CD1c-positive myeloid dendritic cell (primary cell): ENCODE measurements around the gene MPRIP.

ENCODE experiments used
- DNase-seq: peaks from one replicate; pipeline ENCODE4 v3.0.0-alpha.2; 2016; ENCODE audit errors: extremely low spot score

MPRIP gene

GRCh38 chr17:17107891-17108431, 65.7 kb downstream of the MPRIP start:
- DNase-seq: no peak

DNA sequence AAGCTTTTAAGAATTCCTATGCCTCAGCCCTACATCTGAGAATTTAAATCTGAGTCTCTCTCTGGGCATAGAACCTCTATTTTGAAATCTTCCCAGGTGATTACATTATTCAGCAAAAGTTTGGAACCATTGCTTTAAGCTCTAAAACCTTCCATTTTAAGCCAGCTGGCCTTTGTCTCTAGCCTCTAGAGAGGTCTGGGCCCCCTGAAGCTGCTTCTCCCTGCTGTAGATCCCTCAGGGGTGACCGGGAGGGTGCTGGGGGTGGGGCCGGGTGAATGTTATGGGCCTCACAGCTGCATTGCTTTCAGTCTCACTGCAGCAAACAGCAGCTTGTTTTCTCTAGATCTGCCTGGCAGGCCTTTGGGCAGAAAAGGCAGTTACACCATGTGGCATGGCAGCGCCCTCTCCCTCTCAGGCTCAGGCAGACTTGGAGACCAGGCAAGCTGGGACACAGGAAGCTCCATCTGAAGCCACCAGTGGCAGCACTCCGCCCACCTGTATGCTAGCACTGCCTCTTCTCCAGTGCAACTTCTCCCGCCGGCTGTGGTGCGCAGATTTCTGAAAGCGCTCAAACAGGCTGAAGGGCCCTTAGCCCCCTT, 66.3 kb downstream of the MPRIP start:
- DNase-seq: no peak

DNA sequence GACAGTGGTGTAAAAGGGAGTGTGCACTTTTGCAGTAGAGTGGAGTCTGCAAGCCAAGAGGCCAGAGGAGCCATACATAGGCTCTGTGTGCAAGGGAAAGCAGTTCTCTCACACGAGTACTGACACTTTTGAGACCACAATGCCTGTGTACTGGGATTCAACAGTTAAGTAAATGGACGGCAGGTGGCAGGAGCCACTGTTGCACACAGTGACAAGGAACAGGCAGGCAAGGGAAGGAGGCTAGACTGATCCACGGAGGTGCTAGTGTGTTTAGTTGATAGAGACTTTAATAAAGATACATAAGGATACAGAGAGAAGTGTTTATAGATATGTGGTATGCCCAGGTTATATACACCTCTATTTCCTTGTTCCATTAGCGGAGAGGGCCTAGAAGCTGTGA, 67.0 kb downstream of the MPRIP start:
- no peak for DNase-seq

DNA sequence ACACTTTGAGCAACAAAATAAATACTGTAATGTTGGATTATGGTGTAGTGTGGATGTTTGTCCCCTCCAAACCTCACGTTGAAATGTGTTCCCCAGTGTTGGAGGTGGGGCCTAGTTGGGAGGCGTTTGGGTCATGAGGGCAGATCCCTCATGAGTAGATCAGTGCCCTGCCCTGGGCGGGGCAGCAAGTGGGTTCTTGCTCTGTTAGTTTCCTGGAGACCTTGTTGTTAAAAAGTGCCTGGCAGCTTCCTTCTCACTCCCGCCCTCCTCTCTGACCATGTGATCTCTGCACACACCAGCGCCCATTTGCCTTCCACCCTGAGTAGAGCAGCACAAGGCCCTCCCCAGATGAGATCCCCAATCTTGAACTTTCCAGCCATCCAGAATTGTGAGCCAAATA, 67.7 kb downstream of the MPRIP start:
- no peak for DNase-seq

GRCh38 chr17:17110520-17110919, 68.3 kb downstream of the MPRIP start:
- DNase-seq: no peak

- DNase-seq: no peak
Measured at GRCh38 chr17:17111401-17112393, 69.4 kb downstream of the MPRIP start.

- DNase-seq: no peak
Measured at GRCh38 chr17:17112628-17113200, 70.5 kb downstream of the MPRIP start.

DNA sequence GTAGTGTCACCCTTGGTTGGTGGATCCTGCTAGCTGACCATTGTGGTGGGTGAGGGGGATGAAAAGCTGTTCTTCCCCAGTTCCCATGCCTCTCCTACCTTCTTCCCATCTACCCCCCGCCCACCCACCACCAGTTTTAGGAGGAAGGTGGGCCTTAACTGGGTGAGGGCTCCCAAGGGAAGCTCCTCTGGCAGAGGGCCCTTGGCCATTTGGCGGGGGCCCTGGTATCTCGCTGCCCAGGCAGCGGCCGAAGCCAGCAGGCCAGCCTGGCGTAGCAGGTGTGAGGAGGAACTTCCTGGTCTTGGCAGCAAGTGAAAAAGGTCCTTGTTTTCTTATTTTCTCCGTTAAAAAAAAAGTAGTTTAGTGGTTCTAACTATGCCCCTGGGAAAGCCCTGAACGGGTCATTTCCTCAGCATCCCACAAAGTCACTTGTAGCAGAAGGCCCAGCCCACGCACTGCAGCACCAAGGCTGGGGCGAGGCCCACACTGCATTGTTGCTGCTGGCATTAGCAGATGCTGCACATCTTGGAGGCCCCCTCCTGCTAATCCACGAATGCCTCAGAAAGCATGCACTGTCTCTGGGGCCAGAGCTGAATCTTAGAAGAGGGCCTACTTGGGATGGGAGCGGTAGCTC, 72.5 kb downstream of the MPRIP start:
- no peak for DNase-seq

GRCh38 chr17:17115620-17116019, 73.4 kb downstream of the MPRIP start:
- no peak for DNase-seq

- DNase-seq: no peak
Measured at GRCh38 chr17:17116406-17116805, 74.1 kb downstream of the MPRIP start.

DNA sequence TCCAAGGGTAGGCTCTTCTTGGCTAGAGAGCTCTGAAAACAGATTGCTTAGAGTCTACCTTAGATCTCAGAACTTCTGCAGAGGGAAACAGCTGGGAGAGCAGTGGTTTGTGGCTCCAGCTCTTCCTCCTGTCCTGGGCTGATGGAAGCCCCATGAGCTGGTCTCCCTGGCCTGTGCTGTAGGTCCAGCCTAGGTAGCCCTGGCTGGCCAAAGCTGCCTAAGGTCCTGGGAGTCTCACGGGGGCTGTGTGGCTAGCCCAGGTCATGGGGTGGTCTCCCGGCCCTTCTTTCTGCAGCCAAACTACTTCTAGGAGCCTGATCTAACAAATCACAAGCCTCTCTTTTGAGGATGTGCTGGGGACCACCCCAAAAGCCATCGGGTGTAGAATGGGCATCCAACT, 75.7 kb downstream of the MPRIP start:
- no peak for DNase-seq

GRCh38 chr17:17118399-17118798, 76.1 kb downstream of the MPRIP start:
- DNase-seq: no peak

GRCh38 chr17:17119106-17119505, 76.8 kb downstream of the MPRIP start:
- no peak for DNase-seq

DNA sequence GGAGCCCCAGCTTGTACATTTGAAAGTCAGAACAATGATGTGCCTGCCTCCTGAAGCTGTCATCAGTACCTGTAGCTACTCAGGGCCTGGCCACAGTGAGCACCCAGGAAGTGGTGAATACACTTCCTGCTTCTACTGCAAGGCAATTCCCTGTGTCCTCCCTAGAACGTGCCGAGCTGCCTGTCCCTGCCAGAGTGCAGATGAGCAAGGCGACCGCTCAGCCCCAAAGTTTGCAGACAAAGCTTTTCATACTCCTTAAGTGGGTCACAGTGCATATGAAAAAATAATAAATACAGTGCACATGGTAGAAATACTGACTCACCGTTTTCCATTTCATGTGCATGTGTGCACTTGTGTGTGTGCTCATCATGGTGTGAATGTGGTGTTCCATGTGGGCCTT, 77.3 kb downstream of the MPRIP start:
- DNase-seq: peak; percentile 8

GRCh38 chr17:17120294-17120693, 78.0 kb downstream of the MPRIP start:
- no peak for DNase-seq

DNA sequence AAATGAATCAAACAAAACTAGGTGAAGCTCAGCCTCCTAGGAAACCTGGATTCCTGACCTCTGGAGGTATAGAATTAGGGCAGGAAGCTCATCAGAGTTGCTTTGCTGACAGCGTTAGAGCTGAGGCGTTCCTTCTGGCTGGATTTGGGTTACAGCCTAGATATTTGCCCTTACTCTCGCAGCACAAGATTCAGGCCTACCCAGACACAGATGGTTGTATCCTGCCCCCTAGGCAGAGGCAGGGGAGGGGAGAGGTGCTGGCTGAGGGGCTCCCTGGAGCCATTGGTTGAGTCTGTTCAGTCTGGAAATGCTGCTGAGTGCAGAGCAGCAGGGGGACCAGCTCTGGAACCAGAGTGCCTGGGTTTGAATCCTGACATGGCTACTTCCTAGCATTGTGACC, 78.4 kb downstream of the MPRIP start:
- DNase-seq: no peak

GRCh38 chr17:17121162-17121561, 78.9 kb downstream of the MPRIP start:
- no peak for DNase-seq

DNA sequence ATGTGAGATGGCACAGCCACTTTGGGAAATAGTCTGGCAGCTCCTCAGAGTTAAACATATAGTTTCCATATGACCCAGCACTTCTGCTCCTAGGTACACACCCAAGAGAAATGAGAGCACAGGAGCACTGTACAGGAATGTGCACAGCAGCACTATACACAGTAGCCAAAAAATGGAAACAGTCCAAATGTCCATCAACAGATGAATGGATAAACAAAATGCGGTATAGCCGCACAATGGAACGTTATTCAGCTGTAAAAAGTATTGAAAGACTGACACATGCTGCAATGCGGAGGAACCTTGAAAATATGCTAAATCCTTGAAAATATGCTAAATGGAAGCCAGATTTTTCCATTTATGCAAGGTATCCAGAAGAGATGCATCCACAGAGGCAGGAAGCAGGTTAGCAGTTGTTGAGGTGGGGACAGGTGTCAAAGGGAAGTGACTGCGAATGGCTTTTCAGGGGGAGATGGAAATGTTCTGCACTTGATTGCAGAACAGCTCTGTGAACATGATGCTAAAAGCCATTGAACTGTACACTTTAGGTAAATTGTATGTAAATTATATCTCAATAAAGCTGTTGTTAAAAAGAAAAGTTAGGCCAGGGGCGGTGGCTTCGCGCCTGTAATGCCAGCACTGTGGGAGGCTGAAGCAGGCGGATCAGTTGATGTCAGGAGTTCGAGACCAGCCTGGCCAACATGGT, 80.7 kb downstream of the MPRIP start:
- no peak for DNase-seq

DNA sequence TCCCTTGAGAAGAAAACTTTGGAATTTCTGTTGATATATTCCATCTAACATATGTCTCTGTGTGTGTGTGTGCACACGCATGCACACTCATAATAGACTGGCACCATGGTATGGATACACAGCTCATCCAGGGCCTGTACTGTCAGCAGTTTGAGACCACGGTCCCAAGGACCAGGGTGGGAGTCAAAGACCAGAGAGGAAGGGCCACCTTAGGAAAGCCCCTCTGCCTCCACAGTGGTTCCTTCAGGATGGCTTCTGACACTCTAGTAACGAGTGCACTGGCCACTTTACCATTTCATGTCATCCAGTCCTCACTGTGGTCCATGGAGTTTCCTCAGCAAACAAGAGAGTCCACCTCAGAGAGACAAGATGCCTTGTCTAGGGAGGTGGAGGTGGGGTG, 82.1 kb downstream of the MPRIP start:
- DNase-seq: no peak

- no peak for DNase-seq
Measured at GRCh38 chr17:17125136-17126084, 83.2 kb downstream of the MPRIP start.
